Natural killer cell (primary cell): ENCODE results near the gene LRP1B. TPM values are rescaled to one million over a fixed set of nuclear protein-coding genes. Genes with fewer than 3 reads are reported as not detected.

Experiments
- ATAC-seq, 3 donors: fragments of 150-1000 bp in 2 of 3; fragments of 200-7000 bp in 1 of 3; cut with Tn5 transposase; 1 replicate in 1 of 3; 2 replicates in 2 of 3; pipeline ENCODE4 v1.10.0; 2021; ENCODE audit warnings: mild to moderate bottlenecking in 2 of 3, moderate library complexity in 2 of 3
- DNase-seq, 2 donors: peaks; one replicate each; pipeline versions ENCODE4 v3.0.0 to v3.0.0-alpha.2; 2013 to 2021; ENCODE audit warnings: mixed read lengths in 1 of 2
- H3K27ac ChIP-seq: one replicate; pipeline ENCODE4 v1.5.1; 2013; ENCODE audit warnings: mild to moderate bottlenecking, low read length
- H3K27me3 ChIP-seq: one replicate; pipeline ENCODE4 v1.6.1; 2013; ENCODE audit warnings: low read length; ENCODE audit not compliant: control insufficient read depth, insufficient read depth
- H3K36me3 ChIP-seq: one replicate; pipeline ENCODE4 v1.6.1; 2013; ENCODE audit warnings: low read length; ENCODE audit not compliant: control insufficient read depth, insufficient read depth
- H3K4me1 ChIP-seq: one replicate; pipeline ENCODE4 v1.6.1; 2013; ENCODE audit warnings: low read length; ENCODE audit not compliant: control insufficient read depth, insufficient read depth
- H3K4me3 ChIP-seq: one replicate; pipeline ENCODE4 v1.5.1; 2013; ENCODE audit warnings: low read length
- H3K9me3 ChIP-seq: one replicate; pipeline ENCODE4 v1.6.1; 2013; ENCODE audit warnings: low read length; ENCODE audit not compliant: control insufficient read depth, insufficient read depth
- H3K27ac Mint-ChIP-seq, 2 donors: one replicate each; pipeline ENCODE4 v1.8.0; 2022; ENCODE audit warnings: mild to moderate bottlenecking in 2 of 2, mixed read lengths in 2 of 2, moderate library complexity in 1 of 2
- H3K27me3 Mint-ChIP-seq, 2 donors: one replicate each; pipeline ENCODE4 v1.8.0; 2022; ENCODE audit warnings: low read depth in 2 of 2, mixed read lengths in 2 of 2
- H3K36me3 Mint-ChIP-seq: one replicate; pipeline ENCODE4 v1.8.0; 2022; ENCODE audit warnings: mixed read lengths
- H3K4me1 Mint-ChIP-seq, 2 donors: one replicate each; pipeline ENCODE4 v1.8.0; 2022; ENCODE audit warnings: mixed read lengths in 2 of 2
- H3K4me3 Mint-ChIP-seq: one replicate; pipeline ENCODE4 v1.8.0; 2022; ENCODE audit warnings: mild to moderate bottlenecking, moderate library complexity, mixed read lengths
- H3K9me3 Mint-ChIP-seq, 2 donors: one replicate each; pipeline ENCODE4 v1.8.0; 2022; ENCODE audit warnings: mixed read lengths in 2 of 2
- WGBS: methylation state at CpG from one replicate; pipeline ENCODE4 v1.1.7; 2013; ENCODE audit warnings: missing lambda C conversion rate; ENCODE audit not compliant: insufficient coverage; 5-methylcytosine and 5-hydroxymethylcytosine counted together
- intact Hi-C: fragments of 100-400 bp; cut with micrococcal nuclease; formaldehyde crosslinking; loops from one replicate; pipeline ENCODE4 v1.14.2; 2022
- total RNA-seq, 4 donors: library from RNA; stranded (reverse); fragments of 120-200 nt in 1 of 4; gene quantifications; one replicate each; pipeline versions ENCODE4 v1.2.3 to v1.2.4, GENCODE V29; 2013 to 2022
- TF ChIP-seq, protein P1 (sequence below): fragments of 200-600 bp; IDR thresholded peaks from one replicate; pipeline ENCODE4 v1.8.0; 2022; ENCODE audit warnings: antibody characterized with exemption

Gene LRP1B
- total RNA-seq, 3 donors from 2014 or later (not counting 1 experiment from before 2014, with no cell fraction given) = 0.05 TPM; not detected in 2

- intact Hi-C loops = no loop called here
- ATAC-seq = no peak
- H3K27ac Mint-ChIP-seq = no peak overlapping the region
Measured at GRCh38 chr2:141522048-141522447, 608.8 kb downstream of the LRP1B start.

DNA sequence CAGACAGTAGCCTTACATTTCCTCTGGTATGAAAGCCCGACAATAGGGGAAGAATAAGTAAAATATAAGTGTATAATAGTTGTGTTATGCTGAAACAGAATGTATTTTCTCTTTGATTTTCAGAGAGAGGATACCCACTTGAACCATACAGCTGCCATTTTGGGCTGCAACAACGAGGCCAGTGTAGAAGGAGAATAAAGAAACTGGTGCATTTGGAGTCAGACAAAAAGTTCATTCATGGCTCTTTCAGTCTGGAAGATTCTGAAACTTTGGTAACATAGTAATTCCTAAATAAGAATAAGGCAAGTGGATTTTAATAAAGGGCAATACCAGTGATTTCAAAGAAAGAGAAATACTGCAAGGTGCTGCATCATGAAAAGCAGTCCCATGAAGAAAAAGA lies 610.9 kb downstream of the LRP1B start:
- Histone ChIP-seq H3K9me3 (no peaks in the 10 kb centered on the region), H3K27ac (no peak overlapping the region), H3K36me3 (no peaks in the 10 kb centered on the region), H3K4me3 (no peak overlapping the region), H3K27me3 (no peaks in the 10 kb centered on the region), H3K4me1 (no peaks in the 10 kb centered on the region)
- Mint-ChIP-seq H3K4me1 (no peaks in the 10 kb centered on the region), H3K9me3 (peaks cover 3 to 14% of the 10 kb centered on the region in 2 donors), H3K4me3 (no peak overlapping the region), H3K36me3 (no peaks in the 10 kb centered on the region), H3K27ac (no peak overlapping the region), H3K27me3 (no peaks in the 10 kb centered on the region)
- WGBS = 85% methylated on average over 2 of the region's 2 CpGs
- intact Hi-C loops = no loop called here
- ATAC-seq (no peak), DNase-seq (no peak)
- TF ChIP-seq, protein P1, sequence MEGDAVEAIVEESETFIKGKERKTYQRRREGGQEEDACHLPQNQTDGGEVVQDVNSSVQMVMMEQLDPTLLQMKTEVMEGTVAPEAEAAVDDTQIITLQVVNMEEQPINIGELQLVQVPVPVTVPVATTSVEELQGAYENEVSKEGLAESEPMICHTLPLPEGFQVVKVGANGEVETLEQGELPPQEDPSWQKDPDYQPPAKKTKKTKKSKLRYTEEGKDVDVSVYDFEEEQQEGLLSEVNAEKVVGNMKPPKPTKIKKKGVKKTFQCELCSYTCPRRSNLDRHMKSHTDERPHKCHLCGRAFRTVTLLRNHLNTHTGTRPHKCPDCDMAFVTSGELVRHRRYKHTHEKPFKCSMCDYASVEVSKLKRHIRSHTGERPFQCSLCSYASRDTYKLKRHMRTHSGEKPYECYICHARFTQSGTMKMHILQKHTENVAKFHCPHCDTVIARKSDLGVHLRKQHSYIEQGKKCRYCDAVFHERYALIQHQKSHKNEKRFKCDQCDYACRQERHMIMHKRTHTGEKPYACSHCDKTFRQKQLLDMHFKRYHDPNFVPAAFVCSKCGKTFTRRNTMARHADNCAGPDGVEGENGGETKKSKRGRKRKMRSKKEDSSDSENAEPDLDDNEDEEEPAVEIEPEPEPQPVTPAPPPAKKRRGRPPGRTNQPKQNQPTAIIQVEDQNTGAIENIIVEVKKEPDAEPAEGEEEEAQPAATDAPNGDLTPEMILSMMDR = no peak

More at GRCh38 chr2:141522048-141522447, 608.8 kb downstream of the LRP1B start:
- 85% methylated on average over 3 of the region's 3 CpGs for WGBS
- H3K9me3 ChIP-seq = no peaks in the 10 kb centered on the region
- H3K27me3 Mint-ChIP-seq = no peaks in the 10 kb centered on the region
- no peak overlapping the region for H3K27ac ChIP-seq
- DNase-seq = no peak
- no peaks in the 10 kb centered on the region for H3K4me1 ChIP-seq
- H3K36me3 Mint-ChIP-seq = peaks cover 8% of the 10 kb centered on the region
- TF ChIP-seq, protein P1 = no peak
- no peak overlapping the region for H3K4me3 ChIP-seq
- H3K4me3 Mint-ChIP-seq = no peak overlapping the region
- no peaks in the 10 kb centered on the region for H3K27me3 ChIP-seq
- H3K4me1 Mint-ChIP-seq = no peaks in the 10 kb centered on the region
- H3K36me3 ChIP-seq = no peaks in the 10 kb centered on the region
- H3K9me3 Mint-ChIP-seq = peaks cover 5 to 14% of the 10 kb centered on the region in 2 donors

DNA sequence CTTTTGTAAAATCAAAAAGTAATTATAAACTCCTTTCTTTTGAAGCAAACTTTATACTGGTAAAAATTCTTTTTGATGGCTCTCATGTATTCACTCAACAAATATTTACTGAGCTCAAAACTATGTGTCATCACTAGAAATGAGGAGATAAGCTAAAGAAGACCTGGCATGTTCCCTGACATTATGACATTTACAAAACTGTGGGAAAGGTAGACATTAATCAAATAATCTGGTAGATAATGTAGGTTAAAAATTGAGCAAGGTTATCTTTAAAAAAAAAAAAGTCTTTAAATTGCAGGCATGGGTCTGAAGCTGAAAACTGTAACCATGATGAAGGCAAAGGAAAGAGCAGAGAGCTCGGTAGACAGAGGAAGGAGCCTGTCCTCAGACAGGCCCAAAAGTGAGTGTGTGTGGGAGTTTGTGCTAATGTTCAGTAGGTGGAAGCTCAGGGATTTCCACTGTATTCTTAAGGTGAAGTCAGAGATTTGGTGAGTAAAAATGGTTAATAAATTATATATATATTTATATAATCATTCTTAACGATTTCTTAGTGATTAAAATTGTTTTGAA lies 612.9 kb downstream of the LRP1B start:
- Mint-ChIP-seq H3K9me3 (peaks cover 3 to 17% of the 10 kb centered on the region in 2 donors), H3K36me3 (no peaks in the 10 kb centered on the region), H3K4me3 (no peak overlapping the region), H3K27me3 (no peaks in the 10 kb centered on the region), H3K27ac (no peak overlapping the region), H3K4me1 (no peaks in the 10 kb centered on the region)
- Histone ChIP-seq H3K9me3 (no peaks in the 10 kb centered on the region), H3K4me1 (no peaks in the 10 kb centered on the region), H3K27me3 (no peaks in the 10 kb centered on the region), H3K4me3 (no peak overlapping the region), H3K27ac (no peak overlapping the region), H3K36me3 (no peaks in the 10 kb centered on the region)
- intact Hi-C loops = no loop called here
- TF ChIP-seq, protein P1 = no peak
- WGBS = 76% methylated on average over 1 of the region's 2 CpGs
- DNase-seq (no peak), ATAC-seq (no peak)
